HG02571 (cell line): ENCODE results near the gene IP6K3.

Experiments used
- ATAC-seq: cut with Tn5 transposase; IDR thresholded peaks from one replicate; pipeline ENCODE4 v1.9.1; 2021; ENCODE audit warnings: mild to moderate bottlenecking, moderate library complexity; ENCODE audit not compliant: unreplicated experiment

The IP6K3 gene

GRCh38 chr6:33759887-33760629 is 13.4 kb upstream of the IP6K3 start:
- ATAC-seq = no peak

DNA sequence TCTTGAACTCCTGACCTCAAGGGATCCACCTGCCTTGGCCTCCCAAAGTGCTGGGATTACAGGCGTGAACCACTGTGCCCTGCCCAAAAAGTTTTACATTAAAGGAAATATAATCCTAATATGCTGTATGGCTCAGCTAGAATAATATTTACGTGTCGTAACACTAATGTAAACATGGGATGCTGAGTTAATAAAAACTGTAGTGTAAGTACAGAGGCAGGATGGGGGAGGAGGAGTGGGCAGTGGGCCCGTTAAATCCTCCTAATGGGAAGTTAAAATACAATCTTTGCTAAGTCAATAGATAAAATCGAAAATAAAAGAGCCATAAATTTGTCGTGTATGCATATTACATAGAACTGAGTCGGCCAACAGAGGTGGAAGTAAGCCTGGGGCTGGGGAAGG is 12.1 kb upstream of the IP6K3 start:
- no peak for ATAC-seq

- no peak for ATAC-seq
Observed at GRCh38 chr6:33757906-33758305, 11.2 kb upstream of the IP6K3 start.

DNA sequence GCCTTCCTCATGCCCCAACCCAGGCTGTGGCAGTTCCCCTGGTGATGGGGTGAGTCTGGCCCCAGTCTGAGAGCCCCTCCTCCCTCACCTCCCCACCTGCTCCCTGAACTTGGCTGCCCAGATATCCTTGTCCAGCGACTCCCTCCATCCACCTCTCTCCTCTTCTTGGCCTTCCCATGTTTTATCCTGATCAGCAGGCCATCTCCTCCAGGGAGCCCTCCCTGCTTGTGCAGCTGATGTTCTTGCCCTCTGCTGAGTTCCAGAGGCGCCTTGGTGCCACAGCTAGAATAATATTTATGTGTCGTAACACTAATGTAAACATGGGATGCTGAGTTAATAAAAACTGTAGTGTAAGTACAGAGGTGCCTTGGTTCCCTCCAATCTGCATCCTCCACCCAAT is 10.4 kb upstream of the IP6K3 start:
- ATAC-seq = no peak

DNA sequence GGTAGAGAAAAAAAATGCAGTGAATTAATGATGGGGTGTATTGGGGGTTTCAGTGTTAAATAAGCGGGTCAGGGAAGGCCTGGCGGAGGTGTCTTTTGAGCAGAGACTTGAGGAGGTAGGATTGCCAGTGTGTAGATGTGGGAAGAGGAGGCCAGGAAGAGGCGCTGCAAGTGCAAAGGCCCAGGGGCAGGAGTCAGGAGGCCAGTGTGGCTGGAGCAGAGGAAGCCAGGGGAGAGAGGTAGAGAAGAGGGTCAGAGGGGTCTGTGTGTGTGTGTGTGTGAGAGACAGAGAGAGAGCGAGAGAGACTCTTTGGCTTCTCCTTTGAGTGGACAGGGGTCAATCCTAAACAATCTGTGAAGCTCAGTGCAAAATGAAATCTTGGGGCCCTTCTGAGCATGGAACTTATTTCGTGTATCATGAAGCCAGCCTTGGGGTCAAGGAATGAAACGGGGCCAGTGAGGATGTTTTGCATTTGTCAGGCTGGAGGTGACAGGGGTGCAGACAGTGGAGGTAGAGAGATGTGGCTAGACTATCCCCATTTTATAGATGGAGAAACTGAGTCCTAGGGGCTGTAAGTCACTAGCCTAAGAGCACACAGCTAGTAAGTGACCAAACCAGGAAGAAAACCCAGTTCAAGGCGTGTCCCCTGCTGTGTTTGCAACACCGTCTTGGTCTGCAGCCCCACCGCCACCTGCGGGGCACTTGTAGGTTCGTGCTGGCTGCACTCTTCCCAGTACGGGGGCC is 9.7 kb upstream of the IP6K3 start:
- no peak for ATAC-seq

DNA sequence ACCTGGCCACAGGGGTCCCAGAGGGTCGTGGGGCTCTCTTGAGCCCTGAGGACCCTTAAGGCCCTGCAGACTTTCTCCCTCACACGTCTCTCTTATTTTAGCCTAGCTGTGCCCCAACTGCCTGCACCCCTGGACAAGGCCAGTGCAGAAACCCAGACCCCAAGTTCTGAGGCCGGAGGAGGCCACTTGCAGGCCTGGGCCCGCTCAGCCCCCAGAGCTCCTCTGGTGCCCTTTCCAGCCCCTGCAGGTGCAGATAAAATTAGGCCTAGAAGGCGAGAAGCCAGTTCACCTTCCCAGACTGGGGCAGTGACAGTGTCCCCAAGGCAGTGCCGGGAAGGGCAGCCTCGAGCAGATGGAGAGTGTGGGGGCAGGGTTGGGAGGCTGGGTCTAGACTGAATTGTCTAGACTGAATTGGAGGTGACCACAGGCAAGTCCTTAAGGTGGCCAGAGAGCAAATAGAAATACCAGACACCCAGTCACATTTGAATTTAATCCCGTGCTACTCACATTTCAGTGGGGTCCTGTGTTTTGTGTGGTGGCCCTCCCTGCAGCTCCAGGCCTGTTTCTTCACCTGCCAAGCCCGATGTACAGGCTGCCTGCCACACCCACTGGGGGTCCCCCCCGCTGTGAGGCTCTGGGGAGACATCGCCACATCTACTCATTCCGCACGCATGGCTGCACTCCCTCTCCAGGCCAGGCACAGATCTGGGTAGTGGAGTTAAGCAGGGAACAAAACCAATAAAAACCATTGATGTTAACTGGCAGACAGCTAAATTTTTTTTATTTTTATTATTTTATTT is 8.6 kb upstream of the IP6K3 start:
- no peak for ATAC-seq

GRCh38 chr6:33754222-33754621 is 7.5 kb upstream of the IP6K3 start:
- ATAC-seq = no peak

DNA sequence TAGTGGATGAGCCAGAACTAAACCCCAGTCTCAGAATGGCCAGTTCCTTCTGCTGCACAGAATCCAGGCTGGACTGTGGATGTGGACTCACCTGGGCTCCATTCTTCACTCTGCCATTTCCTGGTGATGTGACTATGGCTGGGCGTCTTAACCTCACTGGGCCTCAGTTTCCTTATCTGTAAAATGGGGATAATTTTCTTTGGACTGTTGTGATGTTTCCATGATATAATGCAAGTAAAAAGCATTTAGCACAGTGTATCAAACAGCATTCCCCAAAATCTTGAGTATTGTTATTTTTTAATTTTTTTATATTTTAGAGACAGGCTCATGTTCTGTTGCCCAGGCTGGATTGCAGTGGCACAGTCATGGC is 5.9 kb upstream of the IP6K3 start:
- ATAC-seq = no peak

DNA sequence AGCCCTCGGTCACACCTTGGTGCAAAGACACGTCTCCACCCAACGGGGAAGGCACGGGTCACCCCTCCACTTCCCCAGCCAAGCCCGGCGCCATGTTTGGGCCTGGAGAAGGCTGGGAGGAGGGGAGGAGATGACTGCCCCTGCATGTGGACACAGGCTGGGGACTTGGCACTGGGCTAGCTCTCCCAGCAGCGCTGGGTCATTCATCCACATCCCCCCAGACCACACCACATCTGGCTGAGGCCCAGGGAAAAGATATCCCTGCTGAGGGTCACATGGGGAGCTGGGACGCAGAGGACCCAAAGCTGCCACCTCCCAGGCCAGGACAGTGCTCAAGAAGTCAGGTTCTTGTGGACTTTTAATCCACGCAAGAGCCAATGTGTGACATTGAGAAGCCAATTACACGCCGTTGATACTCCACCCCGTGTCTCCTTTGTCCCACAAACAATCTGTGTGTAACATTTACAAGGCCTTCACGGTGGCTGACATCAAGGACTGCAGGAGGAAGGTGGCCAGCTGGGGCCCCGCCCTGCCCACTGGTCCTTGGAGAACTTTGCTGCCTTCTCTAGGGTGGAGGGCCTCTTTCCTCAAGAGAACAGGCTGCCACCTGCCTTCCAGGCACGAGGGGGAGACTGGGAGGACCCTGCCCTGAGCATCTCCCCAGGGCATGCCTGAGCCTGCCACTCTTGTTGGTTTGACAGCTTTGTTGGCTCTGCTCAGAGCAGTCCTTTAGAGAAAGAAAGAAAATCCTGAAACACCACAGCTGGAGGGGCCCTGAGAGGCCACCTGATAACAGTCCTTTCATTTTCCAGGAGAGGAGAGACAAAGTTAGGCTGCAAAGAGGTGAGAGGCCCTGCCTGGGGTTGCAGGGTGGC is 5.3 kb upstream of the IP6K3 start:
- ATAC-seq = no peak

DNA sequence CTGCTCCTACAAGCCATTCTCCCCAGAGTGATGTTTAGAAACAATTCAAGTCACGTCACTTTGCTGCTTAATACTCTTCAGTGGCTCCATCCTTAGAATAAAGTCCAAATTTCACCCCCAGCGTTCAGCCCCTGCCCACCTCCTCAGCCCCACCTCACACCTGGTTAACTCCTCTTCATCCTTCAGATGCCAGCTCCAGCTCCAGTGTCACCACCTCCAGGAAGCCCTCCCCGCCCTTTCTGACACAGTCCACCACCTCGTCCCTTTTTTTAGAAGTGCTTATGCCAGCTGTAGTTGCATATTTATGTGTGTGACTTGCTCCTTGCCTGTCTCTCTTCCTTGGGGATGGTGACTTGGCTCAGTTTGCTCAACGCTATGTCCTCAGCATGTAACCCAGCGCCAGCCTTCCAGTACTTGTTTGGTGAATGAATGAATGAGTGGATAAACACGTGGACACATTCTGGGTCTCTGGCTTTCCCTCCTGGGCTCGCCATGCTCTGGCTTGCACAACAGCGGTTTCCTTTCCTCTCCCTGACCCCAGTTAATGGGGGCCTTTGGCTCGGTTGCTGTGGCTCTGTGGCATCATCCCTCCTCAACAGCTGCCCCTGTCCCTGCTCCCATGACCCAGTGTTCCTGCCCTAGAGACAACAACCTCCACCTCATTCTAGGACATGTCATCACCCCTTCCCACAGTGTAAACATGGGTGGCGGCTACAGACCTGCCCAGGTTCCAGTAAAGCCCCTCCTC is 3.7 kb upstream of the IP6K3 start:
- no peak for ATAC-seq

- ATAC-seq = no peak
Observed at GRCh38 chr6:33749401-33749800, 2.7 kb upstream of the IP6K3 start.

GRCh38 chr6:33748841-33749240 is 2.1 kb upstream of the IP6K3 start:
- ATAC-seq = no peak

GRCh38 chr6:33747823-33748222 is 1.1 kb upstream of the IP6K3 start:
- ATAC-seq = no peak

DNA sequence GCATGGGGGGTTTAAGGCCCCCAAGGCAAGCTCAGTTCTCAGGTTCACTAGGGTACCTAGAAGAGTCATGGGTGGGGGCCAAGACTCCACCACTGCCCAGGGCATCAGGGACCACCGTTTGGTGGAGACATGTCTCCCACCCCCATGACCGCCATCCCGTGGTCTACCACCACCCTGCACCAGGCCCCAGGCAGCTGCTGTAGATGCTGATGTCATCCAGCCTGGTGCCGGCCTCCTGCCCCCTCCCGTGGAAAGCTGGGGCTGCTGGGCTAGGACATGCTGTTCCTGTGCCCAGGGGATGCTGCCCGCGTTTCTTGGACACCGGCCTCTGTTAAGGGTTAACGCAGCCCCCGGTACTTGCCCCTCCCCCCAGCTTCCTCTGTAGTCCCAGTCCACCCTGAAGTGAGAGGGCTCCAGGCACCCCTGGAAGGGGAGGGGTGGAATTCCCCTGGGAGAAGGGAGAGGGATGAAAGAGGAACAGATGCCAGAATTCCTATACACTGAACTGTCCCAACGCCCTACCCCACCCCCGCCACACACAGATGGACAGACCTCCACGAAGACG is 587 bp downstream of the IP6K3 start:
- ATAC-seq = no peak

GRCh38 chr6:33745548-33745947 is 1.2 kb downstream of the IP6K3 start:
- no peak for ATAC-seq

DNA sequence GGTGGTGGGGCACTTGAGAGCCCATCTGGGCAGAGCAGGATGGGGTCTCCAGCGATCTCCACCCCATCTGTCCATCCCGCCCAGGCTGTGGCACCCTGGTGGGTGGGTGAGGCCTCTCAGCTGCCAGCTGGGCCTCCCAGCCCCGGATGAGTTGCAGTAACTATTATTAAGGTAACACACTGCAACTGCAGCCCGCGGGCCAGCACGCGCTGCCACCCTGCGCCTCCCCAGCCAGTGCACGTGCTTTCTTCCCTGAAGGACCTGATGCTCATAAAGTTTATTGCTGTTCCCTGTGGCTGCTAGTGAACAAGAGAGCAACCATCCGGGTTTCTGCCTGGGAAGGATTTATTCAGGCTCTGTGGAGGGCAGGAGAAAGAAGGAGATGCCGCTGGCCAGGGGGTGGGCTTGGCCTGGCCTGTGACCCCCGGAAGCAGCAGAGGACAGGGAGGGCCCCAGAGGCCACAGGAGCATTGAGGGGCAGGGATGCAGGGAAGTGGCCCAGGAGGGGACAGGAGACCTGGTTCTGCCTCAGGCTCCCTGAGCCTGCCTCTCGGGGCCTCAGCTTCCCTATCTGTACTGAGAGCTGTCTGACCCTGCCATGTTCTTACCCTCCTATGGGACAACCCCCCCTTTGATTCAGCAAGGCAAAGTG is 1.7 kb downstream of the IP6K3 start:
- no peak for ATAC-seq

GRCh38 chr6:33744001-33744848 is 2.5 kb downstream of the IP6K3 start:
- ATAC-seq = no peak

DNA sequence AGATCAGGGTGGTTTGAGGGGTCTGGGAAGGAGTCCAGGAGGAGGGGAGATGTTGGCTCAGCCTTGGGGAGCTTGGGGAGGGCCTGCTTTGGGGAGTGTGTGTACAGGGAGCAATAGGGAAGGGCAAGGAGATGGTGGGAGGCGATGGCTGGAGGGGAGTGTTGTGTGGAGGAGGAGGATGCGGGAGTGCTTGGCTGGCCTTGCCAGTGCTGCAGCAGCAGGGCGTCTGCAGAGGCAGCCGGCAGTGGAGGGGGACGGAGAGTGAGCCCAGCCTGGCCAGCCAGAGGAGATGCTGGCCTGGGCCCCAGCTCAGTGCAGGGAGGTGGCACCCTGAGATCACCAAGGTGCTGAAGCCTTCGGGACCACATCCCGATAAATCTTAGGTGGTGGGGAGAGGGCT is 3.9 kb downstream of the IP6K3 start:
- ATAC-seq = no peak
